Measurements from ENCODE around the gene CRISPLD2.

CRISPLD2 gene

GRCh38 chr16:84883301-84883700 is 63.5 kb downstream of the CRISPLD2 start:
- DNase-seq: no peak
- H3K9me3 ChIP-seq (ENCODE audit: severe bottlenecking): no peaks in the 10 kb centered on the region
- H3K4me3 ChIP-seq (ENCODE audit: low read depth, low read length): no peak overlapping the region
- H3K27ac ChIP-seq: no peak overlapping the region
- H3K27me3 ChIP-seq (ENCODE audit: insufficient read depth, low read depth, severe bottlenecking): no peaks in the 10 kb centered on the region
- no peaks in the 10 kb centered on the region for H3K36me3 ChIP-seq
- TF ChIP-seq CTCF (IDR thresholded peaks at IDR 0.05; ENCODE audit: low read depth, low read length): no peak

GRCh38 chr16:84884246-84884595 is 64.4 kb downstream of the CRISPLD2 start:
- no peak overlapping the region for H3K4me3 ChIP-seq (ENCODE audit: low read depth, low read length)
- DNase-seq: no peak
- no peaks in the 10 kb centered on the region for H3K36me3 ChIP-seq
- H3K27me3 ChIP-seq (ENCODE audit: insufficient read depth, low read depth, severe bottlenecking): no peaks in the 10 kb centered on the region
- no peaks in the 10 kb centered on the region for H3K9me3 ChIP-seq (ENCODE audit: severe bottlenecking)
- no peak for TF ChIP-seq CTCF (IDR thresholded peaks at IDR 0.05; ENCODE audit: low read depth, low read length)
- no peak overlapping the region for H3K27ac ChIP-seq

DNA sequence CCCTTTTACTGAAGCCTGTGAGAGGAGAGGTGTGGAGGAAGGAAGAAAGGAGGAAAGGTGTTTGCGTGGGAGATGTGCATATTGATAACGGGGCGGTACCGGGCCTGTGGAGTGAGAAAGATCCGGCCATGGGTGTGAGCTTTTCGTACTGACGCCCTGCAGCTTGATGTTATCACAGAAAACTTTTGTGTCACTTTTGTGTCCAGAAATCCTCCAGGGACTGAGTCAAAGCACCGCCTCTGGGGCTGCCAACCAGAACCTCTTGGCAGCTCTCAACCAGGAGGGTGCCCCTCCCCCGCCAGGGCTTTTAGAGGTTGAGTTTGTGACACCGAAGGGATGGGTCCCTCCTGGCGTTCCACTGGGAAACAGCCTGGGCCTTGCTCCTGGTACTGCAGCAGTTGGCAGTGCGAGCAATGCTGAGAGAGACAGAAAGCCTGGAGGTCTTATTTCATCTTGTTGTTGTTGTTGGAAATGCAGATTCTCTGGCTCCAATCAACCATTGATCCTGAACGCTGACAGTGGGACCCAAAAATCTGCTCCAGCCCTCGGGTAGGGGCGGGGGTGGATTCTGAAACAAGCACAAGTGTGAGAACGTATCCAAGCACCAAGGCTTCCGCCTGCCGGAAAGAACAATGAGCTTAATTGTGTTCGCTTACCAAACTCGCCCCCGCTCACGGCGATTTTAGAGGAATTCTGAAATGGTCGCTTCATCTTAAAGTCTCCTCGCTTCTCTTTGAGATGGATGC is 65.0 kb downstream of the CRISPLD2 start:
- Histone ChIP-seq H3K27me3 (ENCODE audit: insufficient read depth, low read depth, severe bottlenecking) (no peaks in the 10 kb centered on the region), H3K9me3 (ENCODE audit: severe bottlenecking) (no peaks in the 10 kb centered on the region), H3K4me3 (ENCODE audit: low read depth, low read length) (no peak overlapping the region), H3K36me3 (no peaks in the 10 kb centered on the region), H3K27ac (no peak overlapping the region)
- TF ChIP-seq CTCF (IDR thresholded peaks at IDR 0.05; ENCODE audit: low read depth, low read length): no peak
- DNase-seq: no peak

GRCh38 chr16:84885342-84885910 is 65.6 kb downstream of the CRISPLD2 start:
- no peak overlapping the region for H3K27ac ChIP-seq
- TF ChIP-seq CTCF (IDR thresholded peaks at IDR 0.05; ENCODE audit: low read depth, low read length): no peak
- no peaks in the 10 kb centered on the region for H3K9me3 ChIP-seq (ENCODE audit: severe bottlenecking)
- H3K36me3 ChIP-seq: no peaks in the 10 kb centered on the region
- H3K27me3 ChIP-seq (ENCODE audit: insufficient read depth, low read depth, severe bottlenecking): no peaks in the 10 kb centered on the region
- DNase-seq: no peak
- no peak overlapping the region for H3K4me3 ChIP-seq (ENCODE audit: low read depth, low read length)

DNA sequence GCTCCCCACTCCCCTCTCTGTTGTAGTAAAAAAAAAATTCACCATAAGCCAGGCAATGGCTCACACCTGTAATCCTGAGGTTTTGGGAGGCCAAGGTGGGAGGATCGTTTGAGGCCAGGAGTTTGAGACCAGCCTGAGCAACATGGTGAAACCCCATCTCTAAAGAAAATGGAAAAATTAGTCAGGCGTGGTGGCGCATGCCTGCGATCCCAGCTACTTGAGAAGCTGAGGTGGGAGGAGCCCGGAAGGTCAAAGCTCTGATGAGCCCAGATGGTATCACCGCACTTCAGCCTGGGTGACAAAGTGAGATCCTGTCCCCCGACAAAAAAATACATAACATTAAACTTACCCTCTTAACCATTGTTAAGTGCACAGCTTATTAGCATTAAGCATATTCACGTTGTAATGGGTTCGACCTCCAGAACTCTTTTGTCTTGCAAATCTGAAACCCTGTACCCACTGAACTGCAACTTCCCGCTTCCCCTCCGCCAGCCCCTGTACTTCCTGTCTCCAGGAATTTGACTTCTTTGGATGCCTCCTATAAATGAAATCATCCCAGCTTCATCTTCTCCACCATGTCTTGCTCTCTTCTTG is 66.8 kb downstream of the CRISPLD2 start:
- Histone ChIP-seq H3K36me3 (no peaks in the 10 kb centered on the region), H3K9me3 (ENCODE audit: severe bottlenecking) (no peaks in the 10 kb centered on the region), H3K4me3 (ENCODE audit: low read depth, low read length) (no peak overlapping the region), H3K27me3 (ENCODE audit: insufficient read depth, low read depth, severe bottlenecking) (no peaks in the 10 kb centered on the region), H3K27ac (no peak overlapping the region)
- TF ChIP-seq CTCF (IDR thresholded peaks at IDR 0.05; ENCODE audit: low read depth, low read length): no peak
- DNase-seq: no peak
